HL-60 (cell line): ENCODE data around the gene PRLR.
A peak's percentile ranks its signal among the peaks of the same experiment; 100 is the strongest.

Source experiments
- DNase-seq, 2 experiments: peaks; one replicate each; pipeline ENCODE4 v3.0.0-alpha.2; 2010 to 2020; ENCODE audit warnings: low read depth in 1 of 2, low spot score in 1 of 2
- H3K27ac ChIP-seq: fragments of 250-450 bp; sonication (Bioruptor Pico); replicated peaks from 2 replicates; pipeline ENCODE4 v1.5.1; 2020; ENCODE audit warnings: mild to moderate bottlenecking, moderate library complexity
- H3K27me3 ChIP-seq: fragments of 250-450 bp; sonication (Bioruptor Pico); 2 replicates; pipeline ENCODE4 v1.5.1; 2021; ENCODE audit warnings: mild to moderate bottlenecking, moderate library complexity; ENCODE audit not compliant: insufficient read depth, poor library complexity, severe bottlenecking
- H3K4me3 ChIP-seq: replicated peaks from 2 replicates; pipeline ENCODE4 v1.5.1; 2011; ENCODE audit warnings: mild to moderate bottlenecking, control low read depth, low read length; ENCODE audit not compliant: insufficient read depth
- CTCF ChIP-seq: IDR thresholded peaks from one replicate; pipeline ENCODE4 v1.5.1; 2011; ENCODE audit warnings: low read length, control low read depth, inconsistent platforms; ENCODE audit not compliant: insufficient read depth
- GABPA ChIP-seq: IDR thresholded peaks from 2 replicates; pipeline ENCODE4 v1.6.1; 2012; ENCODE audit warnings: low read depth
- POLR2AphosphoS5 ChIP-seq: IDR thresholded peaks from 2 replicates; pipeline ENCODE4 v1.6.1; 2012; ENCODE audit warnings: low read depth
- REST ChIP-seq: IDR thresholded peaks from 2 replicates; pipeline ENCODE4 v1.6.1; 2012; ENCODE audit warnings: low read depth; ENCODE audit not compliant: insufficient replicate concordance
- SPI1 ChIP-seq: IDR thresholded peaks from 2 replicates; pipeline ENCODE4 v1.6.1; 2012; ENCODE audit warnings: low read depth, mild to moderate bottlenecking, borderline replicate concordance

PRLR gene

GRCh38 chr5:35015063-35015462 lies 215.2 kb downstream of the PRLR start:
- no peak overlapping the region for H3K27ac ChIP-seq
- H3K4me3 ChIP-seq, result no peak overlapping the region
- no peak for DNase-seq
- TF ChIP-seq CTCF, result no peak
- TF ChIP-seq GABPA, result no peak
- no peak for TF ChIP-seq SPI1
- TF ChIP-seq POLR2AphosphoS5, result no peak
- TF ChIP-seq REST, result no peak
- no peaks in the 10 kb centered on the region for H3K27me3 ChIP-seq

GRCh38 chr5:35012796-35013195 lies 217.5 kb downstream of the PRLR start:
- Histone ChIP-seq H3K4me3 (no peak overlapping the region), H3K27ac (no peak overlapping the region), H3K27me3 (no peaks in the 10 kb centered on the region)
- DNase-seq, result peak in 1 of 2 experiments; percentile 42
- no peak for TF ChIP-seq GABPA
- 0 out of 2 replicates have a peak, but pooled peaks have one; percentile 21 for TF ChIP-seq POLR2AphosphoS5
- no peak for TF ChIP-seq SPI1

- no peak overlapping the region for H3K27ac ChIP-seq
- no peak for DNase-seq
- TF ChIP-seq CTCF (no peak), REST (no peak), SPI1 (no peak), GABPA (no peak), POLR2AphosphoS5 (no peak)
- no peak overlapping the region for H3K4me3 ChIP-seq
- no peaks in the 10 kb centered on the region for H3K27me3 ChIP-seq
These were observed 217.9 kb downstream of the PRLR start for GRCh38 chr5:35012365-35012764.

- TF ChIP-seq SPI1 (no peak), REST (no peak), GABPA (no peak), POLR2AphosphoS5 (no peak), CTCF (no peak)
- no peak overlapping the region for H3K27ac ChIP-seq
- no peaks in the 10 kb centered on the region for H3K27me3 ChIP-seq
- no peak overlapping the region for H3K4me3 ChIP-seq
- DNase-seq, result no peak
These were observed 219.6 kb downstream of the PRLR start for GRCh38 chr5:35010676-35011075.
